ENCODE measurements around the gene DAP3. TPM values are rescaled to one million over a fixed set of nuclear protein-coding genes. Genes with fewer than 3 reads are reported as not detected.

Gene DAP3
- total and polyA plus RNA-seq, 9 of the 15 experiments (the other 6 are each of a cell fraction or from before 2014, with no cell fraction given): 155 to 484 (median 298) TPM

DNA sequence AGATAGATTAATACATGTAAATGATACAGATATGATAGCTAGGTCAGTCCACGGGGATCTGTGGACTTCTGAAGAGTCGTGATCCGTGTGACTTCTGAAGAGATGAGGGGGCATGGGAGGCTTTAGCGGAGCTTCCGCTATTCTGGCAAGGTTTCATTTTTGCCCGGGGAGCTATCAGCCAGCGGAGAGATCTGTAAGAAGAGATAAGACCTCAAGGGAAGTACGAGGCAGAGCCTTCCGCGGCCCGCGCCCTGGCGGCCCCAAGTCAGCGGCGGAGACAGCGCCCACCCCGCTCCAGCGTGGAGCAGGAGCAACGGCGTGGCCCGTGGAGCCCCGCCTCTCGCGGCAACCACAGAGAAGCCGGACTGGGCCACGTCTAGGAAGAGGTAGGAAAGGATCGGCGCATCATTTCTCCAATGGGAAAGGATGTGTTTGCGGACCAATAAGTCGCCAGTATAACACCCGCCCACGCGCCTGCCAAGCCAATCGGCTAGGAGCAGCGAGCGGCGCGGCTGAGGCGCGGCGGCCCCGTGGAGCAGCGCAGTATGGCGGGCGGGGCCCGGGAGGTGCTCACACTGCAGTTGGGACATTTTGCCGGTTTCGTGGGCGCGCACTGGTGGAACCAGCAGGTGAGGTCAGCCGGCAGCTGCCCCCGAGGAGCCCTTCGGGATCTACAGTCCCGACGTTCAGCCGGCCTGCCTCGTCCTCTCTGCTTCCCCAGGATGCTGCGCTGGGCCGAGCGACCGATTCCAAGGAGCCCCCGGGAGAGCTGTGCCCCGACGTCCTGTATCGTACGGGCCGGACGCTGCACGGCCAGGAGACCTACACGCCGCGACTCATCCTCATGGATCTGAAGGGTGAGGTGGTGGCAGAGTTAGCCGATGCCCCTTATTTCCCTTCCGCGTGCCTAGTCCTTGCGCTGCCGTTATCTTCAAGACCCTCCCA lies 56.7 kb downstream of the DAP3 start (continued):
- TF ChIP-seq, protein P1, sequence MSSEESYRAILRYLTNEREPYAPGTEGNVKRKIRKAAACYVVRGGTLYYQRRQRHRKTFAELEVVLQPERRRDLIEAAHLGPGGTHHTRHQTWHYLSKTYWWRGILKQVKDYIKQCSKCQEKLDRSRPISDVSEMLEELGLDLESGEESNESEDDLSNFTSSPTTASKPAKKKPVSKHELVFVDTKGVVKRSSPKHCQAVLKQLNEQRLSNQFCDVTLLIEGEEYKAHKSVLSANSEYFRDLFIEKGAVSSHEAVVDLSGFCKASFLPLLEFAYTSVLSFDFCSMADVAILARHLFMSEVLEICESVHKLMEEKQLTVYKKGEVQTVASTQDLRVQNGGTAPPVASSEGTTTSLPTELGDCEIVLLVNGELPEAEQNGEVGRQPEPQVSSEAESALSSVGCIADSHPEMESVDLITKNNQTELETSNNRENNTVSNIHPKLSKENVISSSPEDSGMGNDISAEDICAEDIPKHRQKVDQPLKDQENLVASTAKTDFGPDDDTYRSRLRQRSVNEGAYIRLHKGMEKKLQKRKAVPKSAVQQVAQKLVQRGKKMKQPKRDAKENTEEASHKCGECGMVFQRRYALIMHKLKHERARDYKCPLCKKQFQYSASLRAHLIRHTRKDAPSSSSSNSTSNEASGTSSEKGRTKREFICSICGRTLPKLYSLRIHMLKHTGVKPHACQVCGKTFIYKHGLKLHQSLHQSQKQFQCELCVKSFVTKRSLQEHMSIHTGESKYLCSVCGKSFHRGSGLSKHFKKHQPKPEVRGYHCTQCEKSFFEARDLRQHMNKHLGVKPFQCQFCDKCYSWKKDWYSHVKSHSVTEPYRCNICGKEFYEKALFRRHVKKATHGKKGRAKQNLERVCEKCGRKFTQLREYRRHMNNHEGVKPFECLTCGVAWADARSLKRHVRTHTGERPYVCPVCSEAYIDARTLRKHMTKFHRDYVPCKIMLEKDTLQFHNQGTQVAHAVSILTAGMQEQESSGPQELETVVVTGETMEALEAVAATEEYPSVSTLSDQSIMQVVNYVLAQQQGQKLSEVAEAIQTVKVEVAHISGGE (CRISPR knock-in tag; IDR thresholded peaks at IDR 0.05): peak in 1 of 3 experiments; percentile 60; a peak in 1 of 6 replicates
- TF ChIP-seq MXI1 (IDR thresholded peaks at IDR 0.05; ENCODE audit: low read depth, low read length) (peak; percentile 87), NCOR1 (IDR thresholded peaks at IDR 0.05) (peak; percentile 37; the same call in 1 of the 2 replicates), DPF2 (IDR thresholded peaks at IDR 0.05) (peak; percentile 87), SMARCC2 (IDR thresholded peaks at IDR 0.05; ENCODE audit: low read depth) (peak; percentile 66; the same call in 1 of the 2 replicates), POLR2H (tag; IDR thresholded peaks at IDR 0.05; ENCODE audit: low read depth) (peak; percentile 93), NFIC (IDR thresholded peaks at IDR 0.05) (peak; percentile 67), PML (IDR thresholded peaks at IDR 0.05; ENCODE audit: low read length) (peak; percentile 60; the same call in 1 of the 2 replicates), RBFOX2 (IDR thresholded peaks at IDR 0.05; ENCODE audit: low read depth, low read length) (peak; percentile 89), GABPA (tag; conservative IDR thresholded peaks at IDR 0.05; ENCODE audit: low read depth) (peak; percentile 52), MTA3 (IDR thresholded peaks at IDR 0.05; ENCODE audit: borderline replicate concordance) (peak; percentile 86), TARDBP (IDR thresholded peaks at IDR 0.05) (0 out of 2 replicates have a peak, but pooled peaks have one; percentile 52), NRF1 (conservative IDR thresholded peaks at IDR 0.05 in 1 of 2, IDR thresholded peaks at IDR 0.05 in 1 of 2) (peak; percentile 75 to 79)
- TF ChIP-seq, protein P2, sequence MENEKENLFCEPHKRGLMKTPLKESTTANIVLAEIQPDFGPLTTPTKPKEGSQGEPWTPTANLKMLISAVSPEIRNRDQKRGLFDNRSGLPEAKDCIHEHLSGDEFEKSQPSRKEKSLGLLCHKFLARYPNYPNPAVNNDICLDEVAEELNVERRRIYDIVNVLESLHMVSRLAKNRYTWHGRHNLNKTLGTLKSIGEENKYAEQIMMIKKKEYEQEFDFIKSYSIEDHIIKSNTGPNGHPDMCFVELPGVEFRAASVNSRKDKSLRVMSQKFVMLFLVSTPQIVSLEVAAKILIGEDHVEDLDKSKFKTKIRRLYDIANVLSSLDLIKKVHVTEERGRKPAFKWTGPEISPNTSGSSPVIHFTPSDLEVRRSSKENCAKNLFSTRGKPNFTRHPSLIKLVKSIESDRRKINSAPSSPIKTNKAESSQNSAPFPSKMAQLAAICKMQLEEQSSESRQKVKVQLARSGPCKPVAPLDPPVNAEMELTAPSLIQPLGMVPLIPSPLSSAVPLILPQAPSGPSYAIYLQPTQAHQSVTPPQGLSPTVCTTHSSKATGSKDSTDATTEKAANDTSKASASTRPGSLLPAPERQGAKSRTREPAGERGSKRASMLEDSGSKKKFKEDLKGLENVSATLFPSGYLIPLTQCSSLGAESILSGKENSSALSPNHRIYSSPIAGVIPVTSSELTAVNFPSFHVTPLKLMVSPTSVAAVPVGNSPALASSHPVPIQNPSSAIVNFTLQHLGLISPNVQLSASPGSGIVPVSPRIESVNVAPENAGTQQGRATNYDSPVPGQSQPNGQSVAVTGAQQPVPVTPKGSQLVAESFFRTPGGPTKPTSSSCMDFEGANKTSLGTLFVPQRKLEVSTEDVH (IDR thresholded peaks at IDR 0.05; ENCODE audit: low read depth, partially characterized antibody): peak; percentile 36
- TF ChIP-seq, protein P3, sequence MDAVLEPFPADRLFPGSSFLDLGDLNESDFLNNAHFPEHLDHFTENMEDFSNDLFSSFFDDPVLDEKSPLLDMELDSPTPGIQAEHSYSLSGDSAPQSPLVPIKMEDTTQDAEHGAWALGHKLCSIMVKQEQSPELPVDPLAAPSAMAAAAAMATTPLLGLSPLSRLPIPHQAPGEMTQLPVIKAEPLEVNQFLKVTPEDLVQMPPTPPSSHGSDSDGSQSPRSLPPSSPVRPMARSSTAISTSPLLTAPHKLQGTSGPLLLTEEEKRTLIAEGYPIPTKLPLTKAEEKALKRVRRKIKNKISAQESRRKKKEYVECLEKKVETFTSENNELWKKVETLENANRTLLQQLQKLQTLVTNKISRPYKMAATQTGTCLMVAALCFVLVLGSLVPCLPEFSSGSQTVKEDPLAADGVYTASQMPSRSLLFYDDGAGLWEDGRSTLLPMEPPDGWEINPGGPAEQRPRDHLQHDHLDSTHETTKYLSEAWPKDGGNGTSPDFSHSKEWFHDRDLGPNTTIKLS (IDR thresholded peaks at IDR 0.05; ENCODE audit: borderline replicate concordance, low read depth): peak; percentile 83
